ENCODE results near the gene HSD17B11.
"Not testable (repeated sequence)": the region's sequence is repeated elsewhere in the genome, so short reads cannot be mapped to it uniquely, and the experiment has no call there.

The HSD17B11 gene

DNA sequence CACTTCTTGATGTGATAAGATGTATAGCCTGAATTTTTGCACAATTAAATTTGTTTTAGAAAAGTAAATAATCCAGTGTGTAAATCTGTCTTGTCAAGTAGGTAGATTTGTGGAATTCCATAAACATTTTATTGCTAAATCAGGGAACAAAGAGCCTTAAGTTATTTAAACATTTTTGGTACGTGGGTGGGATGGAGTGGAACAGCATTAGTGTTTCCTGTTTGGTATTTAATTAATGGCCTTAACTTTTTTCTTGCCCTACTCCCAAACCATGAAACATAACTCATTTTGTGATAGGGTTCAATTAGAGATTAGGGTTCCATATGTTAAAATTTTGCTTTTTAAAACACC lies 36.5 kb upstream of the HSD17B11 start:
- no CpG with 5 or more reads among the region's 1 CpG for WGBS, 2 donors (ENCODE audit: extremely low coverage in 2 of 2, insufficient read length in 2 of 2, insufficient replicate concordance in 1 of 2)
- no peak overlapping the region for H3K9ac ChIP-seq (ENCODE audit: low read depth, low read length, poor library complexity)
- H3K23ac ChIP-seq (ENCODE audit: low read depth, low read length, poor library complexity), result no peak overlapping the region
- H3K4me1 ChIP-seq (ENCODE audit: control insufficient read depth in 2 of 2, insufficient read depth in 1 of 2, low read depth in 1 of 2, low read length in 2 of 2), result peaks cover 0 to 2% of the 10 kb centered on the region in 2 donors
- no peak overlapping the region for H4K8ac ChIP-seq (ENCODE audit: low read depth, low read length)
- no peak overlapping the region for H2BK5ac ChIP-seq (ENCODE audit: low read length)
- H2BK120ac ChIP-seq (ENCODE audit: low read depth, low read length), result no peak overlapping the region
- H3K14ac ChIP-seq (ENCODE audit: low read length), result no peak overlapping the region
- no peak overlapping the region for H3K4me2 ChIP-seq (ENCODE audit: insufficient read depth, low read length, poor library complexity, severe bottlenecking)
- H2BK15ac ChIP-seq (ENCODE audit: low read length), result no peak overlapping the region
- H3K9me3 ChIP-seq (replicated peaks in 1 of 2; ENCODE audit: control insufficient read depth in 2 of 2, insufficient read depth in 1 of 2, low read depth in 1 of 2, low read length in 2 of 2), result no peaks in the 10 kb centered on the region
- no peak overlapping the region for H2AFZ ChIP-seq (ENCODE audit: low read length)
- H3K4ac ChIP-seq (ENCODE audit: low read length), result no peak overlapping the region
- H2BK12ac ChIP-seq (ENCODE audit: low read length), result no peak overlapping the region
- no peaks in the 10 kb centered on the region for H3K79me1 ChIP-seq (ENCODE audit: low read depth, low read length)
- no peak for DNase-seq (ENCODE audit: low spot score)
- H3K18ac ChIP-seq (ENCODE audit: low read length), result no peak overlapping the region
- no peak overlapping the region for H4K91ac ChIP-seq (ENCODE audit: low read depth, low read length, poor library complexity)
- H3K27me3 ChIP-seq (ENCODE audit: control insufficient read depth in 3 of 3, insufficient read depth in 3 of 3, low read depth in 1 of 3, low read length in 3 of 3), result no peaks in the 10 kb centered on the region
- H3K36me3 ChIP-seq (replicated peaks in 1 of 2; ENCODE audit: control insufficient read depth in 2 of 2, insufficient read depth in 2 of 2, low read length in 2 of 2), result no peaks in the 10 kb centered on the region
- no peak overlapping the region for H2AK5ac ChIP-seq (ENCODE audit: low read depth, low read length)
- H3K27ac ChIP-seq (replicated peaks; ENCODE audit: low read length), result no peak overlapping the region
- no peak overlapping the region for H3K4me3 ChIP-seq (ENCODE audit: low read length in 2 of 2)

DNA sequence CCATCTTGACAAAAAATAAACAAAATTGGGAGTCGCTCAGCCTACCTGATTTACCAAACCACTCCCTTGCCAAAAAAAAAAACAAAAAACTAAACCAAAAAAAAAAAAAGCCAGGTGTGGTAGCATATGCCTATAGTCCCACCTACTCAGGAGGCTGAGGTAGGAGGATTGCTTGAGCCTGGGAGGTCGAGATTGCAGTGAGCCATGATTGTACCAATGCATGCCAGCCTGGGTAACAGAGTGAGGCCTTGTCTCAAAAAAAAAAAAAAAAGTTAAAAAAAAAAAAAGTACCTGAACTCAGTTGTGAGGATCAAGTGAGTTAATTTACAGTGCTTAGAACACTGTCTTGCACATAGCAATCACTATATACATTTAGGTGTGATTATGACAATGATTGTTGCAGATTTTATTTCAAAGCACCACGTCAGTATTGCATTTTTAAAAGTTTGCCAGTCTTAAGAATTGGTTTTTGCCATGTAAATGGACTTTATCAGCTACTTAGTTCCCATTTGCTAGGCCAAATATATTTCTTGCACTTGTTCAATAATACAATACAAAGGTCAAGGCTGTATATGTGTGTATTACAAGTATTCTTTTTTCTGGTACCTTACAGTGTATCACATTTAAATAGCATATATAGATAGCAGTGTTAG lies 36.0 kb upstream of the HSD17B11 start:
- H2AK5ac ChIP-seq (ENCODE audit: low read depth, low read length), result no peak overlapping the region
- no peak overlapping the region for H3K9ac ChIP-seq (ENCODE audit: low read depth, low read length, poor library complexity)
- no CpG with 5 or more reads among the region's 3 CpGs for WGBS, 2 donors (ENCODE audit: extremely low coverage in 2 of 2, insufficient read length in 2 of 2, insufficient replicate concordance in 1 of 2)
- H3K18ac ChIP-seq (ENCODE audit: low read length), result no peak overlapping the region
- H3K23ac ChIP-seq (ENCODE audit: low read depth, low read length, poor library complexity), result no peak overlapping the region
- no peaks in the 10 kb centered on the region for H3K27me3 ChIP-seq (ENCODE audit: control insufficient read depth in 3 of 3, insufficient read depth in 3 of 3, low read depth in 1 of 3, low read length in 3 of 3)
- no peak overlapping the region for H4K8ac ChIP-seq (ENCODE audit: low read depth, low read length)
- H2BK5ac ChIP-seq (ENCODE audit: low read length), result no peak overlapping the region
- no peak overlapping the region for H2BK15ac ChIP-seq (ENCODE audit: low read length)
- no peak overlapping the region for H3K14ac ChIP-seq (ENCODE audit: low read length)
- H3K4me3 ChIP-seq (ENCODE audit: low read length in 2 of 2), result no peak overlapping the region
- H3K4me2 ChIP-seq (ENCODE audit: insufficient read depth, low read length, poor library complexity, severe bottlenecking), result no peak overlapping the region
- no peak overlapping the region for H2BK12ac ChIP-seq (ENCODE audit: low read length)
- H2AFZ ChIP-seq (ENCODE audit: low read length), result no peak overlapping the region
- H3K4me1 ChIP-seq (ENCODE audit: control insufficient read depth in 2 of 2, insufficient read depth in 1 of 2, low read depth in 1 of 2, low read length in 2 of 2), result peaks cover 0 to 2% of the 10 kb centered on the region in 2 donors
- no peaks in the 10 kb centered on the region for H3K79me1 ChIP-seq (ENCODE audit: low read depth, low read length)
- H3K9me3 ChIP-seq (replicated peaks in 1 of 2; ENCODE audit: control insufficient read depth in 2 of 2, insufficient read depth in 1 of 2, low read depth in 1 of 2, low read length in 2 of 2), result no peaks in the 10 kb centered on the region
- no peak overlapping the region for H3K27ac ChIP-seq (replicated peaks; ENCODE audit: low read length)
- DNase-seq (ENCODE audit: low spot score), result no peak
- H2BK120ac ChIP-seq (ENCODE audit: low read depth, low read length), result no peak overlapping the region
- H3K36me3 ChIP-seq (replicated peaks in 1 of 2; ENCODE audit: control insufficient read depth in 2 of 2, insufficient read depth in 2 of 2, low read length in 2 of 2), result no peaks in the 10 kb centered on the region
- H4K91ac ChIP-seq (ENCODE audit: low read depth, low read length, poor library complexity), result no peak overlapping the region
- no peak overlapping the region for H3K4ac ChIP-seq (ENCODE audit: low read length)

DNA sequence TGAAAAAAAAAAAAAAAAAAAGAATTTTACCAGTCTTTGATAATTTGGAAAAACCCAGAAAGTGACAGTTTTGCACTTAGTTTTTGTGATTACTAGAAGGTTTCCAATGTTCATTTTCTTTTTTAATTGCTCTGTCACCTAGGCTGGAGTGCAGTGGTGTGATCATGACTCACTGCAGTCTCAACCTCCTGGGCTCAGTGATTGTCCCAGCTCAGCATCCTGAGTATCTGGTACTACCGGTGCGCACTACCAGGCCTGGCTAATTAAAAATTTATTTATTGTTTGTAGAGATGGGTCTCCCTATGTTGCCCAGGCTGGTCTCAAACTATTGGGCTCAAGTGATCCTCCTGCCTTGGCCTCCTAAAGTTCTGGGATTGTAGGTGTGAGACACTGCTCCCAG lies 34.7 kb upstream of the HSD17B11 start:
- H3K4me1 ChIP-seq (ENCODE audit: control insufficient read depth in 2 of 2, insufficient read depth in 1 of 2, low read depth in 1 of 2, low read length in 2 of 2), result peaks cover 0 to 6% of the 10 kb centered on the region in 2 donors
- no peaks in the 10 kb centered on the region for H3K36me3 ChIP-seq (replicated peaks in 1 of 2; ENCODE audit: control insufficient read depth in 2 of 2, insufficient read depth in 2 of 2, low read length in 2 of 2)
- H2AK5ac ChIP-seq (ENCODE audit: low read depth, low read length), result no peak overlapping the region
- no peak overlapping the region for H3K4me3 ChIP-seq (ENCODE audit: low read length in 2 of 2)
- no peak overlapping the region for H4K8ac ChIP-seq (ENCODE audit: low read depth, low read length)
- H3K14ac ChIP-seq (ENCODE audit: low read length), result no peak overlapping the region
- no peaks in the 10 kb centered on the region for H3K9me3 ChIP-seq (replicated peaks in 1 of 2; ENCODE audit: control insufficient read depth in 2 of 2, insufficient read depth in 1 of 2, low read depth in 1 of 2, low read length in 2 of 2)
- H2BK15ac ChIP-seq (ENCODE audit: low read length), result no peak overlapping the region
- H3K9ac ChIP-seq (ENCODE audit: low read depth, low read length, poor library complexity), result no peak overlapping the region
- no peak overlapping the region for H3K18ac ChIP-seq (ENCODE audit: low read length)
- no peak overlapping the region for H3K4ac ChIP-seq (ENCODE audit: low read length)
- H3K79me1 ChIP-seq (ENCODE audit: low read depth, low read length), result no peaks in the 10 kb centered on the region
- H3K27me3 ChIP-seq (ENCODE audit: control insufficient read depth in 3 of 3, insufficient read depth in 3 of 3, low read depth in 1 of 3, low read length in 3 of 3), result no peaks in the 10 kb centered on the region
- H3K23ac ChIP-seq (ENCODE audit: low read depth, low read length, poor library complexity), result no peak overlapping the region
- H2BK120ac ChIP-seq (ENCODE audit: low read depth, low read length), result no peak overlapping the region
- no CpG with 5 or more reads among the region's 2 CpGs for WGBS, 2 donors (ENCODE audit: extremely low coverage in 2 of 2, insufficient read length in 2 of 2, insufficient replicate concordance in 1 of 2)
- H2BK12ac ChIP-seq (ENCODE audit: low read length), result no peak overlapping the region
- H2BK5ac ChIP-seq (ENCODE audit: low read length), result no peak overlapping the region
- H3K27ac ChIP-seq (replicated peaks; ENCODE audit: low read length), result no peak overlapping the region
- no peak overlapping the region for H2AFZ ChIP-seq (ENCODE audit: low read length)
- H4K91ac ChIP-seq (ENCODE audit: low read depth, low read length, poor library complexity), result no peak overlapping the region
- H3K4me2 ChIP-seq (ENCODE audit: insufficient read depth, low read length, poor library complexity, severe bottlenecking), result no peak overlapping the region
- no peak for DNase-seq (ENCODE audit: low spot score)

DNA sequence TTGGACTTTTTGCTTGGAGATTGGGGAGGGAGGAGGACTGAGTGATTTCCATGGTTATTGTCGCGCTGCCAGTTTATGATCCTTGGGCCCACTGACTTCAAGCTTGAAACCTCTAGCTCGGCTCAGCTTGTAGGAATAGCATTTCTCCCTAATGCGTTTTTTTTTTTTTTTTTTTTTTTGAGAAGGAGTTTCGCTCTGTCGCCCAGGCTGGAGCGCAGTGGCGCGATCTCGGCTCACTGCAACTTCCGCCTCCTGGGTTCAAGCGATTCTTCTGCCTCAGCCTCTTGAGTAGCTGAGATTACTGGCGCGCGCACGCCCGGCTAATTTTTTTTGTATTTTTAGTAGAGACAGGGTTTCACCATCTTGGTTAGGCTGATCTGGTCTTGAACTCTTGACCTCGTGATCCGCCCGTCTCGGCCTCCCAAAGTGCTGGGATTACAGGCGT lies 33.1 kb upstream of the HSD17B11 start:
- H3K4me1 ChIP-seq (ENCODE audit: control insufficient read depth in 2 of 2, insufficient read depth in 1 of 2, low read depth in 1 of 2, low read length in 2 of 2); H2AK5ac ChIP-seq (ENCODE audit: low read depth, low read length); H3K4ac ChIP-seq (ENCODE audit: low read length); H3K4me2 ChIP-seq (ENCODE audit: insufficient read depth, low read length, poor library complexity, severe bottlenecking); H3K18ac ChIP-seq (ENCODE audit: low read length); H2BK15ac ChIP-seq (ENCODE audit: low read length); H2BK5ac ChIP-seq (ENCODE audit: low read length); H3K27me3 ChIP-seq (ENCODE audit: control insufficient read depth in 3 of 3, insufficient read depth in 3 of 3, low read depth in 1 of 3, low read length in 3 of 3); H3K79me1 ChIP-seq (ENCODE audit: low read depth, low read length); H3K14ac ChIP-seq (ENCODE audit: low read length); H3K9ac ChIP-seq (ENCODE audit: low read depth, low read length, poor library complexity); H2BK12ac ChIP-seq (ENCODE audit: low read length); H4K8ac ChIP-seq (ENCODE audit: low read depth, low read length); H2BK120ac ChIP-seq (ENCODE audit: low read depth, low read length); H4K91ac ChIP-seq (ENCODE audit: low read depth, low read length, poor library complexity); H2AFZ ChIP-seq (ENCODE audit: low read length); H3K23ac ChIP-seq (ENCODE audit: low read depth, low read length, poor library complexity); DNase-seq (ENCODE audit: low spot score); H3K36me3 ChIP-seq (replicated peaks in 1 of 2; ENCODE audit: control insufficient read depth in 2 of 2, insufficient read depth in 2 of 2, low read length in 2 of 2); H3K9me3 ChIP-seq (replicated peaks in 1 of 2; ENCODE audit: control insufficient read depth in 2 of 2, insufficient read depth in 1 of 2, low read depth in 1 of 2, low read length in 2 of 2); H3K27ac ChIP-seq (replicated peaks; ENCODE audit: low read length): not testable (repeated sequence)
- peak overlapping the region in 1 of 2 donors; percentile 61 for H3K4me3 ChIP-seq (ENCODE audit: low read length in 2 of 2)
- no CpG with 5 or more reads among the region's 22 CpGs for WGBS, 2 donors (ENCODE audit: extremely low coverage in 2 of 2, insufficient read length in 2 of 2, insufficient replicate concordance in 1 of 2)

All from neuronal stem cell (in vitro differentiated cells).